Vagina (tissue), 2 donors: ENCODE measurements around the gene COLGALT1. TPM values are rescaled to one million over a fixed set of nuclear protein-coding genes. Genes with fewer than 3 reads are reported as not detected.

Source experiments
- DNase-seq, 2 donors: peaks; one replicate each; pipeline ENCODE4 v3.0.0-alpha.2; 2017; ENCODE audit errors: extremely low spot score in 2 of 2
- H3K27ac ChIP-seq: fragments of 200-600 bp; sonication (generic); one replicate; pipeline ENCODE4 v1.5.1; 2019
- H3K27me3 ChIP-seq: fragments of 200-600 bp; sonication (generic); one replicate; pipeline ENCODE4 v1.5.1; 2019
- H3K36me3 ChIP-seq, 2 donors: fragments of 200-600 bp; sonication (generic); one replicate each; pipeline ENCODE4 v1.5.1; 2017 to 2019
- H3K4me1 ChIP-seq: fragments of 200-600 bp; sonication (generic); one replicate; pipeline ENCODE4 v1.5.1; 2019
- H3K4me3 ChIP-seq, 2 donors: fragments of 200-600 bp; sonication (generic); 1 replicate in 1 of 2; 2 replicates in 1 of 2; pipeline ENCODE4 v1.5.1; 2016 to 2019
- H3K9me3 ChIP-seq: fragments of 200-600 bp; sonication (generic); one replicate; pipeline ENCODE4 v1.5.1; 2019
- CTCF ChIP-seq, 3 experiments: fragments of 450-650 bp in 2 of 3; fragments of 200-600 bp in 1 of 3; sonication (generic) in 1 of 3; IDR thresholded peaks; one replicate each; pipeline ENCODE4 v1.5.1; 2017 to 2019; ENCODE audit warnings: antibody characterized with exemption in 3 of 3, mild to moderate bottlenecking in 2 of 3, moderate library complexity in 2 of 3
- POLR2A ChIP-seq, 2 donors: fragments of 450-650 bp; IDR thresholded peaks; one replicate each; pipeline ENCODE4 v1.6.1; 2017; ENCODE audit warnings: antibody characterized with exemption in 2 of 2, mild to moderate bottlenecking in 2 of 2, moderate library complexity in 2 of 2
- POLR2AphosphoS5 ChIP-seq, 2 donors: sonication (generic); formaldehyde crosslinking; IDR thresholded peaks; one replicate each; pipeline ENCODE4 v1.9.0; 2017; ENCODE audit warnings: antibody characterized with exemption in 2 of 2, mild to moderate bottlenecking in 2 of 2, low read depth in 1 of 2; ENCODE audit not compliant: insufficient read depth in 1 of 2
- intact Hi-C: fragments of 100-400 bp; cut with DNase I; formaldehyde crosslinking; loops from one replicate; pipeline ENCODE4 v1.15.1; 2023
- total RNA-seq: library from RNA; depleted of rRNA; stranded (reverse); fragments of >200 nt; gene quantifications from one replicate; pipeline ENCODE4 v1.2.3, GENCODE V29; 2016

COLGALT1 gene
- total RNA-seq, 1 donor from 2014 or later: 55.0 TPM

GRCh38 chr19:17579661-17580244 lies 24.3 kb downstream of the COLGALT1 start:
- Histone ChIP-seq H3K4me1 (peaks cover 10% of the 10 kb centered on the region), H3K4me3 (no peak overlapping the region), H3K27ac (no peak overlapping the region), H3K9me3 (no peaks in the 10 kb centered on the region), H3K36me3 (peaks cover 0 to 32% of the 10 kb centered on the region in 2 donors), H3K27me3 (no peaks in the 10 kb centered on the region)
- intact Hi-C loops: no loop called here
- TF ChIP-seq POLR2A (IDR thresholded peaks at IDR 0.05) (no peak), POLR2AphosphoS5 (IDR thresholded peaks at IDR 0.05; ENCODE audit: insufficient read depth in 1 of 2, low read depth in 1 of 2) (no peak), CTCF (IDR thresholded peaks at IDR 0.05) (no peak)
- no peak for DNase-seq

GRCh38 chr19:17580470-17581144 lies 25.2 kb downstream of the COLGALT1 start:
- no peak for DNase-seq
- intact Hi-C loops: no loop called here
- Histone ChIP-seq H3K4me3 (no peak overlapping the region), H3K27me3 (no peaks in the 10 kb centered on the region), H3K27ac (no peak overlapping the region), H3K9me3 (no peaks in the 10 kb centered on the region), H3K4me1 (peaks cover 10% of the 10 kb centered on the region), H3K36me3 (peaks cover 0 to 32% of the 10 kb centered on the region in 2 donors)
- TF ChIP-seq POLR2A (IDR thresholded peaks at IDR 0.05) (no peak), POLR2AphosphoS5 (IDR thresholded peaks at IDR 0.05; ENCODE audit: insufficient read depth in 1 of 2, low read depth in 1 of 2) (no peak), CTCF (IDR thresholded peaks at IDR 0.05) (no peak)

GRCh38 chr19:17581211-17581874 lies 25.9 kb downstream of the COLGALT1 start:
- no peaks in the 10 kb centered on the region for H3K27me3 ChIP-seq

GRCh38 chr19:17582613-17583012 lies 27.2 kb downstream of the COLGALT1 start:
- no peaks in the 10 kb centered on the region for H3K27me3 ChIP-seq
- no peak overlapping the region for H3K4me3 ChIP-seq
- no peak overlapping the region for H3K27ac ChIP-seq
- no peak for DNase-seq
- peaks cover 0 to 25% of the 10 kb centered on the region in 2 donors for H3K36me3 ChIP-seq
- H3K9me3 ChIP-seq: no peaks in the 10 kb centered on the region
- TF ChIP-seq POLR2A (IDR thresholded peaks at IDR 0.05): no peak
- no peak for TF ChIP-seq CTCF (IDR thresholded peaks at IDR 0.05)
- TF ChIP-seq POLR2AphosphoS5 (IDR thresholded peaks at IDR 0.05; ENCODE audit: insufficient read depth in 1 of 2, low read depth in 1 of 2): no peak
- H3K4me1 ChIP-seq: peaks cover 10% of the 10 kb centered on the region
- intact Hi-C loops: no loop called here

More at GRCh38 chr19:17581211-17581874, 25.9 kb downstream of the COLGALT1 start:
- H3K27ac ChIP-seq: no peak overlapping the region
- no peak overlapping the region for H3K4me3 ChIP-seq
- peaks cover 10% of the 10 kb centered on the region for H3K4me1 ChIP-seq
- intact Hi-C loops: no loop called here
- no peak for DNase-seq
- TF ChIP-seq POLR2A (IDR thresholded peaks at IDR 0.05) (no peak), CTCF (IDR thresholded peaks at IDR 0.05) (no peak), POLR2AphosphoS5 (IDR thresholded peaks at IDR 0.05; ENCODE audit: insufficient read depth in 1 of 2, low read depth in 1 of 2) (no peak)
- H3K36me3 ChIP-seq: peaks cover 0 to 25% of the 10 kb centered on the region in 2 donors
- H3K9me3 ChIP-seq: no peaks in the 10 kb centered on the region
